Thyroid gland (tissue), 4 donors: ENCODE measurements around the gene ZBTB18.

Experiments used
- POLR2A ChIP-seq, 2 donors: fragments of 450-650 bp; IDR thresholded peaks; one replicate each; pipeline ENCODE4 v1.6.1; 2017; ENCODE audit warnings: antibody characterized with exemption in 2 of 2, mild to moderate bottlenecking in 2 of 2, moderate library complexity in 1 of 2
- TF ChIP-seq, protein P1 (sequence below), 6 experiments: fragments of 200-600 bp in 3 of 6; fragments of 450-650 bp in 3 of 6; sonication (generic) in 3 of 6; IDR thresholded peaks; one replicate each; pipeline ENCODE4 v1.5.1; 2016 to 2019; ENCODE audit warnings: antibody characterized with exemption in 6 of 6, mild to moderate bottlenecking in 2 of 6, inconsistent platforms in 1 of 6, moderate library complexity in 1 of 6

GRCh38 chr1:244056577-244056976, 5.5 kb downstream of the ZBTB18 start:
- TF ChIP-seq, protein P1, sequence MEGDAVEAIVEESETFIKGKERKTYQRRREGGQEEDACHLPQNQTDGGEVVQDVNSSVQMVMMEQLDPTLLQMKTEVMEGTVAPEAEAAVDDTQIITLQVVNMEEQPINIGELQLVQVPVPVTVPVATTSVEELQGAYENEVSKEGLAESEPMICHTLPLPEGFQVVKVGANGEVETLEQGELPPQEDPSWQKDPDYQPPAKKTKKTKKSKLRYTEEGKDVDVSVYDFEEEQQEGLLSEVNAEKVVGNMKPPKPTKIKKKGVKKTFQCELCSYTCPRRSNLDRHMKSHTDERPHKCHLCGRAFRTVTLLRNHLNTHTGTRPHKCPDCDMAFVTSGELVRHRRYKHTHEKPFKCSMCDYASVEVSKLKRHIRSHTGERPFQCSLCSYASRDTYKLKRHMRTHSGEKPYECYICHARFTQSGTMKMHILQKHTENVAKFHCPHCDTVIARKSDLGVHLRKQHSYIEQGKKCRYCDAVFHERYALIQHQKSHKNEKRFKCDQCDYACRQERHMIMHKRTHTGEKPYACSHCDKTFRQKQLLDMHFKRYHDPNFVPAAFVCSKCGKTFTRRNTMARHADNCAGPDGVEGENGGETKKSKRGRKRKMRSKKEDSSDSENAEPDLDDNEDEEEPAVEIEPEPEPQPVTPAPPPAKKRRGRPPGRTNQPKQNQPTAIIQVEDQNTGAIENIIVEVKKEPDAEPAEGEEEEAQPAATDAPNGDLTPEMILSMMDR (IDR thresholded peaks at IDR 0.05), result no peak
- TF ChIP-seq POLR2A (IDR thresholded peaks at IDR 0.05), result no peak
